ENCODE results near the gene GAST. TPM values are rescaled to one million over a fixed set of nuclear protein-coding genes. Genes with fewer than 3 reads are reported as not detected.

GAST gene
- total RNA-seq, 1 experiment from 2014 or later: not detected

DNA sequence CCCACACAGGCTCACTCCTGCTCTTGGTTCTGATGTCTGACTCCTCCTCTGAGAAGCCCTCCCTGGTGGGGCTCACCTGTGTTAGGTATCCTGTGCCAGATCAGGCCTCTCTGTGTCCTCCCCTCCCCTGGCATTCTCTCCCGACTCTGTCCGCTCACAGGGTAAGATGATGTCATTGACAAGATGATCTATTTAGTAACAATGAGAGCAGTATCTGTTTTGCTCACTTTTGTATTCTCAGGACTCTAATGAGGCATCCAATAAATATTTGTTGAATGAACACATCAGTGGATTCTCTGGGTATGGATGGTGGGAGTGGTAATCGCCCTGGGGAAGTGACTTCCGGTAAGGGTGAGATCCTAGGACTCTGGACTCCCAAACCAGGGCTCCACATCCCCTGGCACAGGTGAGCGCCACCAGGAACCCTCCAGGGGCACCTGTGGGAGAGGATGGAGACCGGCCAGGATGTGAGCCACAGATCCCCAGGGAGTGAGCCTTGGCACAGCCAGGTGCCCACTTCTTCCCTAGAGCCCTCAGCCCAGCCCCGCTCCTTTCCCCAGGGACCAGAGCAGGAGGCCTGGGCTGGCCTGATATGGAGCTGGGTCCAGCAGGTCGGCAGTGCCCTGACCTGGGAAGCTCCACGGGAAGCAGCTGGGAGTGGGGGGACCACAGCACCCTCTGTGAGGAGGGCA lies 27.7 kb downstream of the GAST start:
- Mint-ChIP-seq H3K27ac (ENCODE audit: low read depth, unreplicated experiment) (peak overlapping the region; percentile 78), H3K4me1 (ENCODE audit: insufficient read depth, unreplicated experiment) (peaks cover 16% of the 10 kb centered on the region), H3K4me3 (ENCODE audit: unreplicated experiment) (no peak overlapping the region), H3K9me3 (ENCODE audit: unreplicated experiment) (no peaks in the 10 kb centered on the region), H3K36me3 (ENCODE audit: insufficient read depth, unreplicated experiment) (no peaks in the 10 kb centered on the region), H3K27me3 (ENCODE audit: insufficient read depth, unreplicated experiment) (peaks cover 27% of the 10 kb centered on the region)
- intact Hi-C loops (cut with micrococcal nuclease): loop anchor here (2.0 to 5.0 kb wide), 4 partner anchors 33 to 377 kb away; partner anchors contain the start of gene P3H4
- BruUV-seq (replicated peaks): no TSS peak
- CTCF ChIA-PET: interaction anchor here (1.8 kb wide), 1 partner anchor 61 kb away, joined by 10 read pairs; no protein-coding TSS in a partner anchor
- peak; percentile 41 for DNase-seq (ENCODE audit: unreplicated experiment)
- TF ChIP-seq CTCF (IDR thresholded peaks at IDR 0.05; ENCODE audit: unreplicated experiment): no peak
- POLR2A ChIA-PET: interaction anchor here (1.3 kb wide), 1 partner anchor 61 kb away, joined by 4 read pairs; no protein-coding TSS in a partner anchor

DNA sequence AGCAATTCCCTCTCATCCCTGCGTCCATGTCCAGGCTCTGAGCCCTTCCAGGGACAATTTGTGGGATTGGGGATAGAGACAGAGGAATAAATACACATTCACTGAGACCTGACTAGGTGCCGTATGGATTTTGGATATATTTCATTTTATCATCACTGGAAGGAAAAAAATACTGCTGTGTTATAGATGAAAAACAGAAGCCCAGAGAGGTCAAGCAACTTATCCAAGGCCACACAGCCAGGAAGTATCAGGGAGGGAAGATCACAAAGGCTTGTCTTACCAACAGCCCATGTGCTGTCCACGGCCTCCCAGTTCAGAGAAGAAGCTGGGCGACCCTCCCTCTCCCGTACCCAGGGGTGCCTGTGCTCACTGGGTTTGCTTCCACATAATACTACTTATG lies 28.4 kb downstream of the GAST start:
- POLR2A ChIA-PET: interaction anchor here (0.9 kb wide), 1 partner anchor 125 kb away, joined by 4 read pairs; the partner anchor contains the start of gene KLHL11
- Mint-ChIP-seq H3K4me3 (ENCODE audit: unreplicated experiment) (no peak overlapping the region), H3K9me3 (ENCODE audit: unreplicated experiment) (no peaks in the 10 kb centered on the region), H3K4me1 (ENCODE audit: insufficient read depth, unreplicated experiment) (peaks cover 16% of the 10 kb centered on the region), H3K27me3 (ENCODE audit: insufficient read depth, unreplicated experiment) (peaks cover 20% of the 10 kb centered on the region), H3K36me3 (ENCODE audit: insufficient read depth, unreplicated experiment) (no peaks in the 10 kb centered on the region), H3K27ac (ENCODE audit: low read depth, unreplicated experiment) (no peak overlapping the region)
- no TSS peak for BruUV-seq (replicated peaks)
- no peak for TF ChIP-seq CTCF (IDR thresholded peaks at IDR 0.05; ENCODE audit: unreplicated experiment)
- CTCF ChIA-PET: interaction anchor here (1.8 kb wide), 1 partner anchor 61 kb away, joined by 10 read pairs; no protein-coding TSS in a partner anchor
- intact Hi-C loops (cut with micrococcal nuclease): no loop called here
- DNase-seq (ENCODE audit: unreplicated experiment): no peak

- H3K27ac Mint-ChIP-seq (ENCODE audit: low read depth, unreplicated experiment): no peak overlapping the region
- ChIA-PET CTCF (interaction anchor here (0.6 to 1.1 kb wide), 4 partner anchors 60 to 643 kb away, joined by 3 to 6 read pairs (median 4); partner anchors contain the start of gene P3H4), POLR2A (interaction anchor here (0.7 to 0.8 kb wide), 2 partner anchors 60 to 69 kb away, joined by 3 read pairs; no protein-coding TSS in a partner anchor)
- intact Hi-C loops (cut with micrococcal nuclease): no loop called here
- no peak overlapping the region for H3K4me3 Mint-ChIP-seq (ENCODE audit: unreplicated experiment)
- no peak for DNase-seq (ENCODE audit: unreplicated experiment)
- no peak for TF ChIP-seq CTCF (IDR thresholded peaks at IDR 0.05; ENCODE audit: unreplicated experiment)
- H3K4me1 Mint-ChIP-seq (ENCODE audit: insufficient read depth, unreplicated experiment): peaks cover 16% of the 10 kb centered on the region
- no peaks in the 10 kb centered on the region for H3K9me3 Mint-ChIP-seq (ENCODE audit: unreplicated experiment)
- no TSS peak for BruUV-seq (replicated peaks)
- H3K36me3 Mint-ChIP-seq (ENCODE audit: insufficient read depth, unreplicated experiment): no peaks in the 10 kb centered on the region
- peaks cover 8% of the 10 kb centered on the region for H3K27me3 Mint-ChIP-seq (ENCODE audit: insufficient read depth, unreplicated experiment)
Measured at GRCh38 chr17:41741709-41742108, 29.6 kb downstream of the GAST start.

DNA sequence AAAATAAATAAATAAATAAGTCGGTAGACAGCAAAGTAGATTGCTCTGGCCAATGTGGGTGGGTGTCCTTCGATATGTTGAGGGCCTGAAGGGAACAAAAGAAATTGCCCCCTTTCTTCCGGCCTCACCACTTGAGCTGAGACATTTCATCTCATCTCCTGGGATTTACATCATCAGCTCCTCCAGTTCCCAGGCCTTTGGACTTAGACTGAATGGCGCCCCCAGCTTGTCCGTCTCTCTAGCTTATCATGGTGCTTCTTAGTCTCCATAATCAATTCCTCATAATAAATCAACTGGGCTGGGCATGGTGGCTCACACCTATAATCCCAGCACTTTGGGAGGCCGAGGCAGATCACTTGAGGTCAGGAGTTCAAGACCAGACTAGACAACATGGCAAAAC lies 36.1 kb downstream of the GAST start:
- ChIA-PET POLR2A (interaction anchor here (0.9 to 1.9 kb wide), 6 partner anchors 9 to 117 kb away, joined by 3 to 8 read pairs (median 4); partner anchors contain the start of genes JUP and KLHL11), CTCF (interaction anchor here (0.8 to 1.2 kb wide), 2 partner anchors 34 to 64 kb away, joined by 3 read pairs; partner anchors contain the start of gene P3H4)
- intact Hi-C loops (cut with micrococcal nuclease): no loop called here
- Mint-ChIP-seq H3K4me3 (ENCODE audit: unreplicated experiment) (no peak overlapping the region), H3K36me3 (ENCODE audit: insufficient read depth, unreplicated experiment) (peaks cover 22% of the 10 kb centered on the region), H3K4me1 (ENCODE audit: insufficient read depth, unreplicated experiment) (no peaks in the 10 kb centered on the region), H3K27ac (ENCODE audit: low read depth, unreplicated experiment) (no peak overlapping the region), H3K9me3 (ENCODE audit: unreplicated experiment) (no peaks in the 10 kb centered on the region), H3K27me3 (ENCODE audit: insufficient read depth, unreplicated experiment) (no peaks in the 10 kb centered on the region)
- no TSS peak for BruUV-seq (replicated peaks)
- no peak for DNase-seq (ENCODE audit: unreplicated experiment)
- no peak for TF ChIP-seq CTCF (IDR thresholded peaks at IDR 0.05; ENCODE audit: unreplicated experiment)

All from MCF 10A (cell line).